Esophagus muscularis mucosa (tissue), 4 donors: ENCODE measurements around the gene FJX1. TPM values are rescaled to one million over a fixed set of nuclear protein-coding genes. Genes with fewer than 3 reads are reported as not detected.
"Not testable (repeated sequence)": the region's sequence is repeated elsewhere in the genome, so short reads cannot be mapped to it uniquely, and the experiment has no call there.

ENCODE experiments used
- DNase-seq: peaks from one replicate; pipeline ENCODE4 v3.0.0-alpha.2; 2017; ENCODE audit errors: extremely low spot score
- H3K27ac ChIP-seq, 4 donors: fragments of 200-600 bp; sonication (generic); replicated peaks in 1 of 4; 1 replicate in 3 of 4; 2 replicates in 1 of 4; pipeline ENCODE4 v1.5.1; 2016 to 2019; ENCODE audit warnings: mild to moderate bottlenecking in 1 of 4
- H3K27me3 ChIP-seq, 4 donors: fragments of 200-600 bp; sonication (generic); one replicate each; pipeline versions ENCODE4 v1.5.1 to v1.6.0; 2016 to 2019
- H3K36me3 ChIP-seq, 4 donors: fragments of 200-600 bp; sonication (generic); one replicate each; pipeline ENCODE4 v1.5.1; 2016 to 2019
- H3K4me1 ChIP-seq, 4 donors: fragments of 200-600 bp; sonication (generic); one replicate each; pipeline ENCODE4 v1.5.1; 2016 to 2019
- H3K4me3 ChIP-seq, 4 donors: fragments of 200-600 bp; sonication (generic); 1 replicate in 2 of 4; 2 replicates in 2 of 4; pipeline ENCODE4 v1.5.1; 2016 to 2019; ENCODE audit warnings: mild to moderate bottlenecking in 4 of 4, moderate library complexity in 1 of 4
- H3K9me3 ChIP-seq, 4 donors: fragments of 200-600 bp; sonication (generic); 1 replicate in 3 of 4; 2 replicates in 1 of 4; pipeline ENCODE4 v1.5.1; 2016 to 2019
- CTCF ChIP-seq, 3 experiments: fragments of 200-600 bp in 2 of 3; fragments of 450-650 bp in 1 of 3; sonication (generic) in 2 of 3; IDR thresholded peaks; one replicate each; pipeline ENCODE4 v1.5.1; 2017 to 2019; ENCODE audit warnings: antibody characterized with exemption in 3 of 3, mild to moderate bottlenecking in 2 of 3, moderate library complexity in 1 of 3
- EP300 ChIP-seq: sonication (generic); formaldehyde crosslinking; IDR thresholded peaks from one replicate; pipeline ENCODE4 v1.6.1; 2017; ENCODE audit warnings: antibody characterized with exemption
- POLR2A ChIP-seq: fragments of 450-650 bp; IDR thresholded peaks from one replicate; pipeline ENCODE4 v1.6.1; 2017; ENCODE audit warnings: antibody characterized with exemption, moderate library complexity, mild to moderate bottlenecking, low read depth
- POLR2AphosphoS5 ChIP-seq, 2 donors: sonication (generic); formaldehyde crosslinking; IDR thresholded peaks; one replicate each; pipeline ENCODE4 v1.6.1; 2017; ENCODE audit warnings: antibody characterized with exemption in 2 of 2
- WGBS: methylation state at CpG from one replicate; pipeline ENCODE4 v1.1.5; 2018; 5-methylcytosine and 5-hydroxymethylcytosine counted together
- intact Hi-C: fragments of 100-400 bp; cut with DNase I; formaldehyde crosslinking; loops from one replicate; pipeline ENCODE4 v1.15.1; 2023
- total RNA-seq, 4 donors: library from RNA; depleted of rRNA; stranded (reverse); fragments of >200 nt; gene quantifications; one replicate each; pipeline versions ENCODE4 v1.1.0 to v1.2.1, GENCODE V29; 2016

Gene FJX1
- total RNA-seq, 4 donors from 2014 or later: 2.1 to 18.1 (median 6.5) TPM

DNA sequence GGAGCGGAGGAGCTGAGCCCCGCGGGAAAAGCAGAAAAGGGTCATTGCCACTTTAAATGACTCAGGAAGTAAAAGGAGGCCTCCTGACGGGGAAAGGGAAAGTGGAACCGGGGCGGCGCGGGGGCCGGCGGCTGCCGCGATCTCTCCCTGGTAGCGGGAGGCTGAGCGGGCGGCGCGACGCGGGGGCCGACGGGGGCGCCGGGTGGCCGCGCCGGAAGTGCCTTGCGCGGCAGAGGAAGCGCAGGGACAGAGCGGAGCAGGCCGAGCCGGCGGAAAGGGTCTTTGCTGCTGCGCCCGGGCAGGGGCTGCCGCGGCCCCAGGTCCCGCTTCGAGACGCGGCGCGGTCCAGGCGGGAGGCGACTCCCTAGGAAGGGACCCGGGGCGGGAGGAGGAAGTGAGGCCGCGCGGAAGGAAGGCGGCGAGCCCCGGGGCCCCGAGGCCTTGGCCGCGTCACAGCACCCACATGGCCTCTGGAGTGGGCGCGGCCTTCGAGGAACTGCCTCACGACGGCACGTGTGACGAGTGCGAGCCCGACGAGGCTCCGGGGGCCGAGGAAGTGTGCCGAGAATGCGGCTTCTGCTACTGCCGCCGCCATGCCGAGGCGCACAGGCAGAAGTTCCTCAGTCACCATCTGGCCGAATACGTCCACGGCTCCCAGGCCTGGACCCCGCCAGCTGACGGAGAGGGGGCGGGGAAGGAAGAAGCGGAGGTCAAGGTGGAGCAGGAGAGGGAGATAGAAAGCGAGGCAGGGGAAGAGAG is 44.6 kb downstream of the FJX1 start, which contains the start of gene TRIM44:
Gene TRIM44, plus strand, starts transcription at position 127 of the 759 bp plus-strand sequence. Its CDS starts 337 bp downstream, at position 464.
- H3K9me3 ChIP-seq: peaks cover 0 to 29% (median 7%) of the 10 kb centered on the region in 4 donors
- peak within 1 kb of the TSS; percentile 86 to 98 (median 94) for H3K27ac ChIP-seq
- intact Hi-C loops: loop anchor here (5.0 kb wide), 1 partner anchor 41 kb away; no protein-coding TSS in a partner anchor
- peak within 1 kb of the TSS; percentile 67 to 92 (median 84) for H3K4me3 ChIP-seq
- peak; percentile 96 for DNase-seq
- TF ChIP-seq POLR2A: no peak
- TF ChIP-seq CTCF (IDR thresholded peaks at IDR 0.05): peak in 1 of 3 experiments; percentile 13
- peak; percentile 62 to 66 for TF ChIP-seq POLR2AphosphoS5 (IDR thresholded peaks at IDR 0.05)
- no peak for TF ChIP-seq EP300
- H3K36me3 ChIP-seq: no peaks in the 10 kb centered on the region
- peaks cover 0 to 2% (median 0%) of the 10 kb centered on the region in 4 donors for H3K27me3 ChIP-seq
- WGBS: 7% methylated on average over 28 of the region's 82 CpGs
- peaks cover 16 to 32% (median 28%) of the 10 kb centered on the region in 4 donors for H3K4me1 ChIP-seq

GRCh38 chr11:35663408-35663702 is 45.1 kb downstream of the FJX1 start:
- H3K4me1 ChIP-seq: peaks cover 16 to 32% (median 28%) of the 10 kb centered on the region in 4 donors
- peak overlapping the region; percentile 67 to 92 (median 84) for H3K4me3 ChIP-seq
- peak overlapping the region; percentile 86 to 98 (median 94) for H3K27ac ChIP-seq
- TF ChIP-seq EP300 (no peak), CTCF (IDR thresholded peaks at IDR 0.05) (no peak), POLR2A (no peak), POLR2AphosphoS5 (IDR thresholded peaks at IDR 0.05) (no peak)
- WGBS: 88% methylated on average over 10 of the region's 10 CpGs
- no peak for DNase-seq
- intact Hi-C loops: loop anchor here (5.0 kb wide), 1 partner anchor 41 kb away; no protein-coding TSS in a partner anchor
- no peaks in the 10 kb centered on the region for H3K36me3 ChIP-seq
- no peaks in the 10 kb centered on the region for H3K27me3 ChIP-seq
- peaks cover 0 to 29% (median 7%) of the 10 kb centered on the region in 4 donors for H3K9me3 ChIP-seq

- Histone ChIP-seq H3K27me3 (no peaks in the 10 kb centered on the region), H3K27ac (no peak overlapping the region), H3K36me3 (no peaks in the 10 kb centered on the region), H3K9me3 (peaks cover 0 to 29% (median 7%) of the 10 kb centered on the region in 4 donors), H3K4me3 (no peak overlapping the region), H3K4me1 (peaks cover 16 to 35% (median 34%) of the 10 kb centered on the region in 4 donors)
- 98% methylated on average over 5 of the region's 5 CpGs for WGBS
- intact Hi-C loops: loop anchor here (5.0 kb wide), 1 partner anchor 43 kb away; no protein-coding TSS in a partner anchor
- DNase-seq: no peak
- TF ChIP-seq POLR2A: no peak
- no peak for TF ChIP-seq EP300
Observed at GRCh38 chr11:35664977-35665441, 46.7 kb downstream of the FJX1 start.

DNA sequence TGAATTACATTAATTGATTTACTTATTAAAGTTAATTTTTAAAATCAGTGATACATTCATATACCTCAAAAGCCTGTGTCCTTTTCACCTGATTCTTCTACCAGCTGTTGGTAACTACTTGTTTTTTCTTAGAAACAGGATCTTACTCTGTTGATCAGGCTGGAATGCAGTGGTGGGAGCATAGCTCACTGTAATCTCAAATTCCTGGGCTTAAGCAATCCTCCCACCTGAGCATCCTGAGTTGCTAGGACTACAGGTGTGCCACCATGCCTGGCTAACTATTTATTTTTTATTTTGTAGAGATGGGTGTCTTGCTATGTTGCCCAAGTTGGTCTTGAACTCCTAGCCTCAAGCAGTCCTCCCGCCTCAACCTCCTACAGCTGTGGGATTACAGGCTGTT is 49.0 kb downstream of the FJX1 start:
- DNase-seq: no peak
- Histone ChIP-seq H3K27ac (no peak overlapping the region), H3K4me3 (no peak overlapping the region), H3K9me3 (peaks cover 0 to 29% (median 7%) of the 10 kb centered on the region in 4 donors), H3K36me3 (no peaks in the 10 kb centered on the region), H3K4me1 (peaks cover 15 to 46% (median 44%) of the 10 kb centered on the region in 4 donors), H3K27me3 (no peaks in the 10 kb centered on the region)
- TF ChIP-seq EP300 (no peak), CTCF (IDR thresholded peaks at IDR 0.05) (no peak), POLR2AphosphoS5 (IDR thresholded peaks at IDR 0.05) (no peak), POLR2A (no peak)
- WGBS: 100% methylated on average over 1 of the region's 1 CpG
- intact Hi-C loops: no loop called here

- Histone ChIP-seq H3K4me1 (peaks cover 24 to 50% (median 48%) of the 10 kb centered on the region in 4 donors), H3K9me3 (peaks cover 0 to 29% (median 7%) of the 10 kb centered on the region in 4 donors)
- H3K27ac ChIP-seq, H3K36me3 ChIP-seq, intact Hi-C loops, H3K4me3 ChIP-seq, H3K27me3 ChIP-seq, DNase-seq: not testable (repeated sequence)
- WGBS: 95% methylated on average over 3 of the region's 3 CpGs
Observed at GRCh38 chr11:35668350-35668749, 50.1 kb downstream of the FJX1 start.

Other genes with a start within 250 kb of the FJX1 start
- under 1 TPM; 0.17 to 0.69 (median 0.37) TPM for gene SLC1A2, start 198.9 kb upstream of the FJX1 start, total RNA-seq
- 10 to 100 TPM in 1 of 4 donors, 1 to 10 TPM in 3; 4.0 to 14.5 (median 7.4) TPM for gene PAMR1, start 92.8 kb upstream of the FJX1 start, total RNA-seq
- gene TRIM44, start 44.3 kb downstream of the FJX1 start, total RNA-seq: 10 to 100 TPM; 27.4 to 73.4 (median 53.7) TPM